ENCODE data around the gene DNAJC16. TPM values are rescaled to one million over a fixed set of nuclear protein-coding genes. Genes with fewer than 3 reads are reported as not detected.

Gene DNAJC16
- total RNA-seq, 4 donors from 2014 or later: 10.2 to 18.7 (median 13.8) TPM

DNA sequence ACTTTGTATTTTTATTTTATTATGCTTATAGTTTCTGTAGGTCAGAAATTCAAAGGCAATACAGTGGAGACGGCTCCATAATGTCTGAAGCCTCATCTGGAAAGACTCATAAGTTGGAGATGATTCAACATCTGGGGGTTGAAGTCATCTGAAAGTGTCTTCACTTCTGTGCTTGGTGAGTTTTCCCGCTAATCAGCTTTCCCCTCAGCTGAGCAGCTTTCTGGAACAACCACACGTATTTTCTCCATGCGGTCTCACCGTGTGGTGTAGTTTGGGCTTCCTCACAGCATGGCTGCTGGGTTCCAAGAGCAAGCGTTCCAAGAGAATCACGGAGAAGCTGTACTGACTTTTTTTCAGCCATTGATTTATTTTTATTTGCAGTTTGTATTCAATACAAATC, 83.0 kb downstream of the DNAJC16 start:
- 34 to 83% methylated on average over 2 to 7 of the region's 7 CpGs for WGBS, 2 donors (ENCODE audit: low coverage in 1 of 2)
- Histone ChIP-seq H3K9me3 (no peaks in the 10 kb centered on the region), H3K27ac (no peak overlapping the region), H3K4me1 (no peaks in the 10 kb centered on the region), H3K36me3 (no peaks in the 10 kb centered on the region), H3K27me3 (no peaks in the 10 kb centered on the region), H3K4me3 (no peak overlapping the region)
- TF ChIP-seq POLR2AphosphoS5 (IDR thresholded peaks at IDR 0.05) (no peak), EP300 (IDR thresholded peaks at IDR 0.05) (no peak), POLR2A (IDR thresholded peaks at IDR 0.05) (no peak)
- TF ChIP-seq, protein P1, sequence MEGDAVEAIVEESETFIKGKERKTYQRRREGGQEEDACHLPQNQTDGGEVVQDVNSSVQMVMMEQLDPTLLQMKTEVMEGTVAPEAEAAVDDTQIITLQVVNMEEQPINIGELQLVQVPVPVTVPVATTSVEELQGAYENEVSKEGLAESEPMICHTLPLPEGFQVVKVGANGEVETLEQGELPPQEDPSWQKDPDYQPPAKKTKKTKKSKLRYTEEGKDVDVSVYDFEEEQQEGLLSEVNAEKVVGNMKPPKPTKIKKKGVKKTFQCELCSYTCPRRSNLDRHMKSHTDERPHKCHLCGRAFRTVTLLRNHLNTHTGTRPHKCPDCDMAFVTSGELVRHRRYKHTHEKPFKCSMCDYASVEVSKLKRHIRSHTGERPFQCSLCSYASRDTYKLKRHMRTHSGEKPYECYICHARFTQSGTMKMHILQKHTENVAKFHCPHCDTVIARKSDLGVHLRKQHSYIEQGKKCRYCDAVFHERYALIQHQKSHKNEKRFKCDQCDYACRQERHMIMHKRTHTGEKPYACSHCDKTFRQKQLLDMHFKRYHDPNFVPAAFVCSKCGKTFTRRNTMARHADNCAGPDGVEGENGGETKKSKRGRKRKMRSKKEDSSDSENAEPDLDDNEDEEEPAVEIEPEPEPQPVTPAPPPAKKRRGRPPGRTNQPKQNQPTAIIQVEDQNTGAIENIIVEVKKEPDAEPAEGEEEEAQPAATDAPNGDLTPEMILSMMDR (IDR thresholded peaks at IDR 0.05): no peak
- ATAC-seq: no peak

DNA sequence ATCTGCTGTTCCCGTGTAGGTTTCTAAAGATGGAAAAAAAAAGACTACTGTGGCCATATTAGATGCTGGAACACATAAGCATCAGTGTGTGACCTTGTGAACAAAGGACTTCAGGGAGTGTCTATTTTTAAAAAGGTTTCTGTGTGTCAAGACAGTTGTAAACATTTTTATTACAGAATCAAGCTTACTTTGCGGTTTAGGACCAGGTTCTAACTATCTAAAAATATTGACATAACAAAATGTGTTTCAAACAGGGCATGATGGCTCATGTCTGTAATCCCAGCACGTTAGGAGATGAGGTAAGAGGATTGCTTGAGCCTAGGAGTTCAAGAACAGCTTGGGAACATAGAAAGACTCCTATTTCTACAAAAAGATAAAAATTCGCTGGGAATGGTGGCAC, 83.5 kb downstream of the DNAJC16 start:
- H3K36me3 ChIP-seq: no peaks in the 10 kb centered on the region
- H3K27me3 ChIP-seq: no peaks in the 10 kb centered on the region
- ATAC-seq: no peak
- TF ChIP-seq, protein P1 (IDR thresholded peaks at IDR 0.05): no peak
- no peak for TF ChIP-seq EP300 (IDR thresholded peaks at IDR 0.05)
- no peak for TF ChIP-seq POLR2A (IDR thresholded peaks at IDR 0.05)
- TF ChIP-seq POLR2AphosphoS5 (IDR thresholded peaks at IDR 0.05): no peak
- 63 to 65% methylated on average over 4 of the region's 4 CpGs for WGBS, 2 donors (ENCODE audit: low coverage in 1 of 2)
- H3K9me3 ChIP-seq: no peaks in the 10 kb centered on the region
- no peaks in the 10 kb centered on the region for H3K4me1 ChIP-seq
- H3K4me3 ChIP-seq: no peak overlapping the region
- no peak overlapping the region for H3K27ac ChIP-seq

DNA sequence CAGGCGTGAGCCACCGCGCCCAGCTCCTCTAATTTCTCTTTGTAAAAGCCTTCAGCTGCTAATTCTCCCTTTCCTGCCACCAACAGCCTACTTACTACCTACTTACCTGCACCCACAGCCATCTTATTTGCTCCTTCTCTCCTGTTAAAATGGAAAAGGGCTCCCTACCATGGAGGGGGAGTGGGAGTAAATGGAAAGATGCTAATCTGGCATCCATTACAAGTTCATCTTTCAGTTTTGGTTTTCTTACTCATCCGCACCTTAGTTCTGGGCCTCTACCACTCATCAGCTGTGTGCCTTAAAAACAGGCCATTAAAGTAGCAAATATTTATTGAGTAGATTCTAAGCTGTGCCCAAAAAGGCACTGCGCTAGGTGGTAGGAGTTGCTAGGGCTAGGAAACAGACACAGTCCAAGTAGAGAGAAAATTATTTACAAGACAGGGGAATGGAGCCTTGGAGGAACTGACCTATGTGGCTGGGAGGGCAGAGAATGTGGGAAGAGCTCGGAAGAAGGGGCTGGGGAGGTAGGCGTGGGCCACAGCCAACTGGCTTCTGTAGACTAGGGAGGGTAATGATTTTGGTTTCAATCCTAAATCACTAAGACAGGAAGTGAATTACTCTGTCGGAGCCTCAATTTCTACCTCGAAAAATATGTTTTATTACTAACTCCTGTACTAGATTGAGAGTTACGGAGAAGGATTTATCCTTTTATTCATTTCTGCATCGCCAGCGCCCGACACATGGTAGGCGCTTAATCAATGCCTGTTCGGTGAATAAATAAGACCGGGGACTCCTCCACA, 89.9 kb downstream of the DNAJC16 start:
- Histone ChIP-seq H3K36me3 (no peaks in the 10 kb centered on the region), H3K4me1 (peaks cover 3 to 44% (median 16%) of the 10 kb centered on the region in 3 donors), H3K27me3 (no peaks in the 10 kb centered on the region), H3K4me3 (peak overlapping the region; percentile 32 to 95), H3K27ac (peak overlapping the region; percentile 75 to 98 (median 94)), H3K9me3 (no peaks in the 10 kb centered on the region)
- TF ChIP-seq, protein P1 (IDR thresholded peaks at IDR 0.05): no peak
- TF ChIP-seq POLR2A (IDR thresholded peaks at IDR 0.05) (no peak), EP300 (IDR thresholded peaks at IDR 0.05) (no peak), POLR2AphosphoS5 (IDR thresholded peaks at IDR 0.05) (no peak)
- 24 to 25% methylated on average over 14 to 16 of the region's 16 CpGs for WGBS, 2 donors (ENCODE audit: low coverage in 1 of 2)
- ATAC-seq: peak; percentile 5

DNA sequence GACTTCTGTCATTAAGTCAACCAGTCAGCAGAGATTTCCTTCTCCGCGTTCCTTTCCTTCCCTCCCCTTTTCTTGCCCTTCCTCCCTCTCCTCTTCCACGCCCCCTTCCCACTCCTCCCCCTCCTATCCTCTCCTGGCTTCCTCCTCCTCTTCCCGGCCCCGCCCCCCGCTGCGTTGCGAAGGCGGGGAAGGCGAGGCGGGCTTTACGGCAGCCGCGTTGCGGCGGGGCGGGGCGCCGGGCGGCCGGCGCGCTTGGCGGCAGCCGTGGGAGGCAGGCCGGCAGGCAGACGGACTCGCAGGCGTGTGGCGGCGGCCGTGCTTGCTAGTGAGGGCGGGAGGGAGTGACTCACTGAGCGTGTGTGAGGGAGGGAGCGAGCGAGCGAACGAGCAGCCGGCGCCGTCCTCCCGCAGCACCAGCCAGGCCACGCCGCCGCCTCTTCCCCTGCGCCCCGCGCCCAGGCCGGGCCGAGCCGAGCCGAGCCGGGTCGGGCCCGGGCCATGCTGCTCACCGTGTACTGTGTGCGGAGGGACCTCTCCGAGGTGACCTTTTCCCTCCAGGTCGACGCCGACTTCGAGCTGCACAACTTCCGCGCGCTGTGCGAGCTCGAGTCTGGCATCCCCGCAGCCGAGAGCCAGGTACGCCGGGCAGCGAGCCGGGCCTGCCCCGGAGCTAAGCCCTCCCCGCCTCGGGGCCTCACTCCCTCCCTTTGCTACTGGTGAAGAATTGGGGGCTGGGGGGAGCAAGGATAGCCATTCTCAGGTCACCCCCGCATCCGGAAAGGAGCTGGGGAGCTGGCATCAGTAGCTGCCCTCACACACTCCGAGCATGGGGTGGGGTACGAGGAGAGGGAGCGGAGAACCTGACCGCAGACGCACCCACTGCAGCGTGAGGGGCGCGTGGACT, 90.8 kb downstream of the DNAJC16 start, which contains the start of gene DDI2:
DDI2 (plus strand) TSS at position 286 of the 904 bp plus-strand sequence; CDS start at position 499, 213 bp downstream.
- H3K27me3 ChIP-seq: no peaks in the 10 kb centered on the region
- ATAC-seq: peak; percentile 97
- no peaks in the 10 kb centered on the region for H3K9me3 ChIP-seq
- peak within 1 kb of the TSS; percentile 90 to 98 (median 94) for H3K27ac ChIP-seq
- peaks cover 3 to 52% (median 16%) of the 10 kb centered on the region in 3 donors for H3K4me1 ChIP-seq
- WGBS, 2 donors (ENCODE audit: low coverage in 1 of 2): 0% methylated on average over 2 to 5 of the region's 86 CpGs
- TF ChIP-seq POLR2AphosphoS5 (IDR thresholded peaks at IDR 0.05) (peak; percentile 92), EP300 (IDR thresholded peaks at IDR 0.05) (no peak), POLR2A (IDR thresholded peaks at IDR 0.05) (peak; percentile 87 to 95)
- TF ChIP-seq, protein P1 (IDR thresholded peaks at IDR 0.05): peak in 1 of 4 experiments; percentile 10
- no peaks in the 10 kb centered on the region for H3K36me3 ChIP-seq
- peak within 1 kb of the TSS; percentile 83 to 95 for H3K4me3 ChIP-seq
